GM10248 (cell line): ENCODE measurements around the gene SDS.

Source experiments
- CTCF ChIA-PET: fragments of 300-600 bp; sonication (Branson Sonifier 250); formaldehyde crosslinking; extraction: SDS; loops from one replicate; lab custom pipeline; 2021; ENCODE audit warnings: antibody characterized with exemption; lab: Yijun Ruan, JAX
- POLR2A ChIA-PET: fragments of 350-650 bp; sonication (Branson Sonifier 250); formaldehyde crosslinking; extraction: SDS; loops from one replicate; lab custom pipeline; 2020; ENCODE audit warnings: antibody characterized with exemption; lab: Yijun Ruan, JAX
- DNase-seq: peaks from one replicate; pipeline ENCODE4 v3.0.0; 2012; ENCODE audit errors: extremely low spot score
- CTCF ChIP-seq: IDR thresholded peaks from 2 replicates; pipeline ENCODE4 v1.5.1; 2012; ENCODE audit warnings: mild to moderate bottlenecking, low read depth; ENCODE audit errors: extremely low read depth, missing control alignments, control extremely low read depth

SDS gene

DNA sequence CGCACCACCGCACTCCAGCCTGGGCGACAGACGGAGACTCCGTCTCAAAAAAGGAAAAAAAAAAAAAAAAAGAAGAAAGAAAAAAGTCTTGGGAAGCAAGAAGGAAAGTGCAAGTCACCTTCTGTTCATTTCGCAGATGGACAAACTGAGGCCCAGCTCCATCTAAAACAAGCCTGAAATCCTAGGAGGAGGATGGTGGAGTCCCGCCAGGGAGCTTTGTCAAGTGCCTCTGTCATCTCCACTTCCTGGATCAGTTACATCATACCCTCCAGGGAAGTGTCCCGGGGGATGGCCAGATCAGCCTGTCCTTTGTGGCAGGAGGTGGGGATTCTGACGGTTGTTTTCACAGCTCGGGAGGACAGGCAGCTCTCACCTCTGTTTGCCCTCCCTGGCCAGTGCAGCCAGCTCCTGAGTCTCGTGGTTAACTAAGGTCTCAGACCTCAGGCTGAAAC is 9.8 kb upstream of the SDS start:
- no peak for TF ChIP-seq CTCF
- no peak for DNase-seq
- ChIA-PET CTCF (interaction anchor here (1.0 to 3.3 kb wide), 2 partner anchors 11 to 100 kb away, joined by 3 to 18 read pairs; no protein-coding TSS in a partner anchor), POLR2A (no interaction called here)

DNA sequence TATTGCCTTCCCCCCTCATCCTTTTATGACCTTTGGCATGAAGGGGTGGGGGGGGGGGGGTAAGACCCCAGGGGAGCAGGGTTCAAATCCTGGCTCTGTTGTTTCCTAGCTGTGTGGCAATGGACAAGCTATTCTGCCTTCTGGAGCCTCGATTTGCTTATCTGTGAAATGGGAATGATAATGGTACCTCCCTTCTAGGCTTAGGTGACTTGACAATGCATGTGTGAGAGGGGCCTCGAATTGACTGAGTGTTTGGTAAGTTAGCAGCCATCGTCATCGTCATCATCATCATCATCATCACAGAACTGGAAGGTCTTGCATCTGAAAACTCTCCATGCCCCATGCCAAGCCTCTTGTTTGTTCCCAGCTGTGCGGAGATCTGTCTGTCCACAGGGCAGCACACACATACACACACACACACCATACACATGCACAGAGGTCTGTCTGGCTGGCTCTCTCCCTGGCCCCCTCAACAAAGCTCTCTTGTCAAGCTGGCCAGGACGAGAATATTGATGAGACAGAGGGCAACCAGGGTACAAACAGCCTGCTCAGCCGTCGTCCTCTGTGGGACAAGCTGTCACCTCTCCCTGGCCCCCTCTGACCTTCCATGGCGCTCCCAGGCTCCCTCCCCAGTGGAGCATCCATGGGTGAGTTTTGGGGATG is 5.9 kb upstream of the SDS start:
- CTCF ChIA-PET, result interaction anchor here (0.8 to 1.8 kb wide), 4 partner anchors 12 to 98 kb away, joined by 3 to 7 read pairs (median 4); no protein-coding TSS in a partner anchor
- POLR2A ChIA-PET, result no interaction called here
- TF ChIP-seq CTCF, result no peak
- no peak for DNase-seq

DNA sequence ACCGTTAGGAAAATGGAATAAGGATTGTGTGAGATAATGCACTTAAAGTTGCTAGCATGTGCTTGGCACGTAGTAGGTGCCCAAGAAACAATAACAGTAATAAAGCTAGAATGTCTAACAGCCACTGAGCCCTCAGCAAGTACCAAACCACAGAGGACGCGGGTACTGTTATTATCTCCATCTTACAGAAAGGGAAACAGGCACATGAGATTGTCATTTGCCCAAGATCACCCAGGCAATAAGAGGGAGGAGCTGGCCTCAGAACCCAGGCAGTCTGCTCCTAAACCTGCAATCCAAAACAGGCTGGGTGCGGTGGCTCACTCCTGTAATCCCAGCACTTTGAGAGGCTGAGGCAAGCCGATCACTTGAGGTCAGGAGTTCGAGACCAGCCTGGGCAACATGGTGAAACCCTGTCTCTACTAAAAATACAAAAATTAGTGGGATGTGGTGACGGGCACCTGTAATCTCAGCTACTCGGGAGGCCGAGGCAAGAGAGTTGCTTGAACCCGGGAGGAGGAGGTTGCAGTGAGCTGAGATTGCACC is 5.1 kb upstream of the SDS start:
- POLR2A ChIA-PET, result no interaction called here
- DNase-seq, result no peak
- no peak for TF ChIP-seq CTCF
- CTCF ChIA-PET, result interaction anchor here (1.4 to 1.8 kb wide), 2 partner anchors 12 to 17 kb away, joined by 3 to 5 read pairs; no protein-coding TSS in a partner anchor

DNA sequence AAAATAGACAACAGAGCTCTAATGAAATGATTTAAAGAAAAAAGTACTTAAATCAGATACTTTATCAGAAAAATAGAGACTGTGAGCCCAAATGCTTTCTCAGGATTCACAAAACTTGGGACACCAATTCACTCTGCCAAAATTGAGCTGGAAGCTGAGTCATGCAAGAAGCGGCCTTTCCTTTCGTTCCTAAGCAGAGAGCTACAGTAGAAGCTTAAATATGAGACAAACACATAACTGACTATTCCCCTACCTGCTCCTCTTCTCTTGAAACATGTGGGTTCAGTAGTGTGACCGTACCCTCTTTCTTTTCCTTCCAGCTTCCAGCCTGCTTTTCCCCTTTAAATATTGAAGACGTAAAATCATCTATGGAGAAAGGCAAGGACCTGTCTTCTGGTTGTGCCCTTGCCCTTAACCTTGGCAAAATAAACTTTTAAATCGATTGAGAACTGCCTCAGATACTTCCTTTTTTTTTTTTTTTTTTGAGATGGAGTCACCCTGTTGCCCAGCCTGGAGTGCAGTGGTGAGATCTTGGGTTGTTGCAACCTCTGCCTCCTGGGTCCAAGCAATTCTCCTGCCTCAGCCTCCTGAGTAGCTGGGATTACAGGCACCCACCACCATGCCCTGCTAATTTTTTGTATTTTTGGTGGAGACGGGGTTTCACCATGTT is 4.4 kb upstream of the SDS start:
- ChIA-PET POLR2A (no interaction called here), CTCF (interaction anchor here (0.7 to 1.8 kb wide), 3 partner anchors 11 to 170 kb away, joined by 3 to 5 read pairs (median 3); no protein-coding TSS in a partner anchor)
- TF ChIP-seq CTCF, result no peak
- no peak for DNase-seq

DNA sequence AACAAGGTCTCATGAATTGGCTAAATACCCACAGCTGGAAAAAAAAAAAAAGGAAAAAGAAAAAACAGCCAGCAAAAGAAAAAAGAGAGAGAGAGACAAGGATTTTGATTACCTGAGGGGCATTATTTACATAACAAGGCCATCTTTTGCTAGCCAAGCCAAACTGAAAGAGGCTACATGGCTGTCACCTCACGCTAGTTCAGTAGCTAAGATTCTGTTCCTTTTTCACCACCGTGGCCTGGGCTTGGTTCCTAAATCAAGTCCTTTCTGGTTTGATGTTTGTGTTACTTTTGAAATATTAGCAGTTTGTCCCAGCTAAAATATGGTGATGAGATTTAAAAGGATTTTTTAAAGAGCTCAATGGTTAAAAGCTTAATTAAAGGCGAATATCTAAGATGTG is 2.0 kb upstream of the SDS start:
- TF ChIP-seq CTCF, result no peak
- ChIA-PET POLR2A (interaction anchor here (0.5 kb wide), 1 partner anchor 47 kb away, joined by 3 read pairs; no protein-coding TSS in a partner anchor), CTCF (interaction anchor here (1.0 to 3.1 kb wide), 4 partner anchors 19 to 57 kb away, joined by 3 to 17 read pairs (median 4); no protein-coding TSS in a partner anchor)
- DNase-seq, result no peak

DNA sequence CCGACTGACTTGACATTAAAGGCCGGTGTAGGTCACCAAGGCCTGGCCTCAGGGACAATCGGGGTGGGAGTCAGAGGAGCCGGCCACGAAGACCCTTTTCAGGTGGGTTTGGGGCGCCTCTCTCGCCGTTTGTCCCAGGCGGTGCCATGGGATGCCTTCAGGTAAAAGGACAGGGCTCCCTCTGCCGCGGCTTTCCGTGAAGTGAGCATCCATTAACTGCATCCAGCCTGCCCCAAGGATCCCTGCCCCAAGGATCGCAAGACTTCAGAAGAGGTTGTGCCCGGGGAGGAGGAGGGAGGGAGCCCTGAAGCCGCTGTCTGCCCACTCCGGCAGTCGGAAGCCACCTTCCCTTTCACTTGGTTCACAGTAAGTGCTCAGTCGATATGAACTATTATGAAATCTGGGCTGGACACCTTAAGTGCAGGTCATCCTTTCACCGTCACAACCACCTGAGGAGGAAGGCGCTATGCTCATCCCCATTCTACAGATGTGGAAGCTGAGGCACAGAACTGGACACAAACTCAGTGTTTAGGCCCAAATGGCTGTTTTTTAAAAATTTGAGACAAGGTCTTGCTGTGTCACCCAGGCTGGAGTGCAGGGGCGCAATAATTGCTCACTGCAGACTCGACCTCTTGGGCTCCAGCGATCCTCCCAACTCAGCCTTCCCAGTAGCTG is 964 bp downstream of the SDS start:
- ChIA-PET POLR2A (no interaction called here), CTCF (interaction anchor here (1.7 kb wide), 1 partner anchor 206 kb away, joined by 3 read pairs; no protein-coding TSS in a partner anchor)
- TF ChIP-seq CTCF, result no peak
- DNase-seq, result no peak
